HEK293 (cell line): ENCODE results near the gene OR5B12.

Experiments used
- CTCF ChIP-seq: fragments of 450-650 bp; formaldehyde crosslinking; IDR thresholded peaks from 2 replicates; pipeline ENCODE4 v1.5.1; 2016; ENCODE audit warnings: missing biosample characterization, missing genetic modification characterization
- PRDM10 ChIP-seq: fragments of 450-650 bp; formaldehyde crosslinking; IDR thresholded peaks from 2 replicates; pipeline ENCODE4 v1.5.1; 2016; ENCODE audit warnings: missing biosample characterization, missing genetic modification characterization
- SP7 ChIP-seq: fragments of 450-650 bp; formaldehyde crosslinking; IDR thresholded peaks from 2 replicates; pipeline ENCODE4 v1.5.1; 2016; ENCODE audit warnings: missing biosample characterization, missing genetic modification characterization
- ZNF24 ChIP-seq: fragments of 450-650 bp; formaldehyde crosslinking; IDR thresholded peaks from 2 replicates; pipeline ENCODE4 v1.5.1; 2016; ENCODE audit warnings: missing biosample characterization, missing genetic modification characterization
- ZNF350 ChIP-seq: fragments of 450-650 bp; formaldehyde crosslinking; IDR thresholded peaks from 2 replicates; pipeline ENCODE4 v1.5.0; 2017; ENCODE audit warnings: missing biosample characterization, mild to moderate bottlenecking, missing genetic modification characterization
- ZNF354C ChIP-seq: fragments of 450-650 bp; formaldehyde crosslinking; IDR thresholded peaks from 2 replicates; pipeline ENCODE4 v1.5.1; 2016; ENCODE audit warnings: missing biosample characterization, missing genetic modification characterization, low read depth, borderline replicate concordance

DNA sequence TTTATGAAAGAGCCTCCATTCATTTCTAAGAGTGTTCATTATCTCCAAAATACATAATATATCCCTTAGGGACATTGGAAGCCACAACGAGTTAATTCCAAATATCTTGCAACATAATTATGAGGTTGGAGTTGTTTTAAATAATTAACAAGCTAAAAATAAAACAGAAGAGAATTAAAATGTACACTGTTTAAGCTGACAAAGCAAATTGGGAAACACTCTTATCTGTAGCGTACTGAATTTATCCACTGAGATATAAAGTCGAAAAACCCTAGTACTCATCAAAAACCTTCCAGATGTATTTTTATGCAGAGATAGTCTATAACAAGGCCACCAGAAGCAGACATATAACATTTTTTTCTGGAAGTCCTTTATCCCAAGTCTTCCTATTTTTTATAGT lies 7.8 kb downstream of the OR5B12 start:
- TF ChIP-seq ZNF354C (no peak), PRDM10 (no peak), CTCF (no peak), ZNF350 (tag by site-specific recombination) (no peak), SP7 (tag by site-specific recombination) (no peak), ZNF24 (no peak)
